SJCRH30 (cell line): Measurements from ENCODE around the gene PREX1. TPM values are rescaled to one million over a fixed set of nuclear protein-coding genes. Genes with fewer than 3 reads are reported as not detected.
A peak's percentile ranks its signal among the peaks of the same experiment; 100 is the strongest.

Experiments
- DNase-seq, 2 experiments: peaks; one replicate each; pipeline ENCODE4 v3.0.0-alpha.2; 2015 to 2020
- H3K27ac ChIP-seq: fragments of 250-450 bp; sonication (Bioruptor Pico); 2 replicates; pipeline ENCODE4 v1.5.1; 2020; ENCODE audit warnings: mild to moderate bottlenecking, moderate library complexity
- H3K27me3 ChIP-seq: fragments of 250-450 bp; sonication (Bioruptor Pico); 2 replicates; pipeline ENCODE4 v1.5.1; 2020; ENCODE audit warnings: mild to moderate bottlenecking, moderate library complexity
- H3K36me3 ChIP-seq: fragments of 250-450 bp; sonication (Bioruptor Pico); 2 replicates; pipeline ENCODE4 v1.5.1; 2020; ENCODE audit warnings: mild to moderate bottlenecking, moderate library complexity
- H3K4me1 ChIP-seq: fragments of 250-450 bp; sonication (Bioruptor Pico); 2 replicates; pipeline ENCODE4 v1.5.1; 2020; ENCODE audit warnings: mild to moderate bottlenecking, moderate library complexity
- H3K4me3 ChIP-seq: fragments of 250-450 bp; sonication (Bioruptor Pico); 2 replicates; pipeline ENCODE4 v1.5.1; 2020; ENCODE audit warnings: mild to moderate bottlenecking, moderate library complexity
- H3K9me3 ChIP-seq: fragments of 250-450 bp; sonication (Bioruptor Pico); replicated peaks from 2 replicates; pipeline ENCODE4 v1.5.1; 2020; ENCODE audit warnings: mild to moderate bottlenecking, moderate library complexity
- total RNA-seq: library from RNA; depleted of rRNA; stranded (reverse); fragments of >200 nt; shearing (Covaris generic); gene quantifications from 2 replicates; pipeline ENCODE4 v1.2.3, GENCODE V29; 2014

The PREX1 gene
- total RNA-seq, 1 experiment from 2014 or later = 88.9 TPM

DNA sequence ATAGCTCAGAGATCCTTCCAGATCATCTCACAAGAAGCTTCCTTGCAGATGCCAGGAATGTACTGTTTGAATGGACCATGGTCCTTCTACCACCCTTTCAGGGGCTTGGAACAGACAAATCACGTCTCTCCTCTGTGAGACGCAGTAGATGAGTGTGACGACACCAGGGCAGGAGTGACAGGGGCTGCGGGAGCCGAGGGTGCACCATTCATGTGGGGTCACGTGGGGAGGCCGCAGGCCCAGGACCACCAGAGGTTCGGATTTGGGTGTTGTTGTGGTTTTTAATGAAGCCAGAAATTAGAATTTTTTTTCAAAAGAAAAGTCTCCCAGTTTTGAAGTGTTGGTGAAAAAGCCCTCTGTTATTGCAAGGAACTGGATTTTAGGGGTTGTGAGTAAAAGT, 79.2 kb downstream of the PREX1 start:
- no peak for DNase-seq
- H3K9me3 ChIP-seq = no peaks in the 10 kb centered on the region
- H3K27ac ChIP-seq = no peak overlapping the region
- H3K36me3 ChIP-seq = no peaks in the 10 kb centered on the region; the same call in 1 of the 2 replicates
- no peaks in the 10 kb centered on the region for H3K4me1 ChIP-seq
- H3K4me3 ChIP-seq = no peak overlapping the region
- no peaks in the 10 kb centered on the region for H3K27me3 ChIP-seq

DNA sequence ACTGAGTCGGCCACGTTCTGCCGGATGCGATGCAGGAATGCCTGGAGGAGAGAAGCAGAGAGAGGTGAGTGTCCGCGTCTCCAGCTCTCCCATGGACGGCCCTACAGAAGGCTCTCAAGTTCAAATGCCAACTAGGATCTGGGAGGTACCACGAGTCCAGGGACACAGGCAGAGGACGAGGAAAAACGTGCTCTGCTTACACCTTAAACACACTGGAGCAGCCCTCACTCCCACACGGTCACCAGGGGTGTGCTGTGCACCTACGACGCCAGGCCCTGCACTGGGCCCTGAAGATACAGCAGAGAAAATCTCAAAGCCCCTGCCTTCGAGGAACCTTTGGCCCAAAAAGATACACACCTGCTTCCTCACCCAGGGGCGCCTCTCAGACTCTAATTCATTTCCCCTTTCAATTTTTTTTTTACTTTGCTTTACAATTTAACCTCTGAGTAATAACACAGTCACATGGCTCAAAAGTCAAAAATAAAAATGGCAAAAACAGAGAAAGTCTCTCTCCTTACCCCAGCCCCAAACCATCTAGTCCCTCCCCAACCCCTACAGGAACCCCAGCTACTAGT, 79.9 kb downstream of the PREX1 start:
- no peaks in the 10 kb centered on the region; the same call in 1 of the 2 replicates for H3K36me3 ChIP-seq
- no peak for DNase-seq
- no peak overlapping the region for H3K27ac ChIP-seq
- H3K9me3 ChIP-seq = no peaks in the 10 kb centered on the region
- H3K27me3 ChIP-seq = no peaks in the 10 kb centered on the region
- H3K4me3 ChIP-seq = no peak overlapping the region
- no peaks in the 10 kb centered on the region for H3K4me1 ChIP-seq

DNA sequence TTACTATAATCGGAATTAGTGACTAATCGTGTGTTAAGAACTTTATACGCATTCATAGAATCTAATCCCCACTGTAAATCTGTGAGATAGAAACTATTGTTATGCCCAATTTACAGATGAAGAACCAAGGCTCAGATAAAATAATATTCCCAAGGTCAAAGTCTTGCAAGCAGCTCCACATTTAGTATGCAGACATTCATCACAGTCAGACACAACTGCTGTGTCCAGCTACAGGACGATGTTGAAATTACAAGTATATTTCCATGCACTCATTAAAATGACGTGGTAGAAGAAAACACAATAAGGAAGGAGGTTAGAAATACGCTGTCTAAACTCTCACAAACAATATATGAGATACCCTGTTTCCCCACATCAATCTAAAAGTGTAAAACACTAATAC, 82.5 kb downstream of the PREX1 start:
- Histone ChIP-seq H3K9me3 (no peaks in the 10 kb centered on the region), H3K36me3 (peaks cover 3% of the 10 kb centered on the region; the same call in 1 of the 2 replicates), H3K27ac (no peak overlapping the region), H3K27me3 (no peaks in the 10 kb centered on the region), H3K4me1 (no peaks in the 10 kb centered on the region), H3K4me3 (no peak overlapping the region)
- DNase-seq = no peak

DNA sequence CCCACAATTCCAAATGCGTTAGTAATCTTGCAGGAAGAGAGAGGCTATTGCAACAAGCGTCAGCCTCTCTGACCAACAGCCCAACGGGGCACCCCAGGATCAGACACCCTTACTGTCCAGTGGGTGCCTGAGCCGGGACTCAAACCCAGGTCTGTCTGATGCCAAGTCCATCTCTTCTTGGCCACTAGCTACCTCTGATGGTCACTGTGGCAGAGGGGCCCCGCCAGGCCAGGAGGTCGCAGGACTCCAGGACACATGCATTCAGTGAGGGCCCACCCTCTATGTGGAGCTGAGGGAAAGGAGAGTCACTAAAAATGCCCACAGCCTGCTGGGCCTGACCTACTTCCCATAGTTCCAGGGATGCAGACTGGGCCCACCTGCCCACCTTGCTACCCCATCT, 83.3 kb downstream of the PREX1 start:
- Histone ChIP-seq H3K4me1 (no peaks in the 10 kb centered on the region), H3K27ac (no peak overlapping the region), H3K27me3 (no peaks in the 10 kb centered on the region), H3K4me3 (no peak overlapping the region), H3K36me3 (peaks cover 3% of the 10 kb centered on the region; the same call in 1 of the 2 replicates), H3K9me3 (no peaks in the 10 kb centered on the region)
- DNase-seq = no peak

DNA sequence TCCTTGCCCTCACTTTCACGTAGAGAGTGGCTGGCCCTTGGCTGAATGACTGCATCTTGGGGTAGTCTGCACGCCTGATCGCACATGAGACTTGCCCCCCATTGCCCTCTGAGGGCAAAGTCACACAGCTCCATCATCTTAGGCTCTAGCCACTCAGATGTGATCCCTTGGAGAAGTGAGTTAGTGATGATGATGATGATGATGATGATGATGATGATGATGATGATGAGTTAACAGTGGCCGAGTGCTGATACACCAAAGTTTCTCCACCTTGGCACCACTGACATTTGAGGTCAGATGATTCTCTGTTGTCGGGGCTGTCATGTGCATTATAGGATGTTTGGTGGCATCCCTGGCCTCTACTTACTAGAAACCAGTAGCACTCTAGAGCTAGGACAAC, 84.0 kb downstream of the PREX1 start:
- no peaks in the 10 kb centered on the region for H3K9me3 ChIP-seq
- no peak overlapping the region for H3K27ac ChIP-seq
- peaks cover 6% of the 10 kb centered on the region for H3K4me1 ChIP-seq
- peaks cover 3% of the 10 kb centered on the region; the same call in 1 of the 2 replicates for H3K36me3 ChIP-seq
- H3K27me3 ChIP-seq = no peaks in the 10 kb centered on the region
- no peak for DNase-seq
- H3K4me3 ChIP-seq = no peak overlapping the region

DNA sequence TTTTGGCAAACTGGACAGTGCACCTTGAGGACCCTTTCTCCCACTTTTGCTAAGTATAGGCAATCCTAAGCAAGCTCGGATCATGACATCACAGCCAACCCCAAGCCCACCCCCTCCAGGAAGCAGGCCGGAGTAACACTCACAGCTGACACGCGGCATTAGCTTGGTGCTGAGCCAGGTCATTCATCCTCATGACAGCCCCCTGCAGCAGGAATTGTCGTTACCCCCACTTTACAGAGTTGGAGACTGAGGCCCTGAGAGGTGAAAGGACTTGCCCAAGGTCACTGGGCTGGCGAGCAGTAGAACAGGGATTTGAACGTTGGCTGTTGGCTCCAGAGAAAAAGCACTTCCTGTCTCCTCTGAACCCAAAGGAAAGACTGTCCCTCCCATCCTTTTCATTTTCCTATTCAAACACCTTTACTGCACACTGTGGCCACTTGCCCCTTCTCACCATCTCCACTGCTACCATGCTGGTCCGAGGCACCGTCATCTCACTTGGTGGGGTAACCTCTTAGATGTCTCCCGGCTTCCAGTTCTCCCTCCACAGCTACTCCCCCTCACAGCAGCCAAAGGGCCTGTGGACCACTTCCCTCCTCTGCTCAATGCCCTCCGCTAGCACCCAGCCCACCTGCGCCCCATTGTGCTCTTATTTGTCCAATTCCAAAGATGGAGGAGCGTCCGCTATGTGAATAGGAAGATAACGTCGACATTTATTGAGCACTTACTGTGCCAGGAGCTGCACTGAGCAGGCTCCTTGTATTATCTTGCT, 84.7 kb downstream of the PREX1 start:
- Histone ChIP-seq H3K27me3 (no peaks in the 10 kb centered on the region), H3K9me3 (no peaks in the 10 kb centered on the region), H3K4me1 (peaks cover 13% of the 10 kb centered on the region), H3K27ac (no peak overlapping the region), H3K36me3 (peaks cover 3% of the 10 kb centered on the region; the same call in 1 of the 2 replicates), H3K4me3 (no peak overlapping the region)
- DNase-seq = no peak

DNA sequence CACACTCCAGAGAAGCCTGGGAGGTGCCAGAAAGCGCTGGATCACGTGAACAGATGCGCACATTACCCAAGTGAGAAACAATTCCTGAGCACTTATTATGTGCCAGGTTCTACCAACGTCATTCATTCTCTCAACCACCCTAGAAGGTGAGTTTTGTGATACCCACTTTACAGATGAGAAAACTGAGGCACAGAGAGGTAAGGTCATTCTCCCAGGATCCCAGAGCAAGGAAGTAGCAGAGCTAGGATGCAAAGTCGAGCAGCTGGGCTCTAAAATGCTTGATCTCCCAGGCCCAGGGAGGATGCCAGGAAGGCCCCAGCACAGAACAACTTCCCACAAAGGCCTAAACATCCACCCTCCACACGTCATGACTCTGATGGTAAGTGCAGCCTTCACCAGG, 85.6 kb downstream of the PREX1 start:
- peaks cover 3% of the 10 kb centered on the region; the same call in 1 of the 2 replicates for H3K36me3 ChIP-seq
- no peak overlapping the region for H3K4me3 ChIP-seq
- H3K9me3 ChIP-seq = no peaks in the 10 kb centered on the region
- H3K27me3 ChIP-seq = no peaks in the 10 kb centered on the region
- no peak overlapping the region for H3K27ac ChIP-seq
- H3K4me1 ChIP-seq = peaks cover 22% of the 10 kb centered on the region
- DNase-seq = no peak

DNA sequence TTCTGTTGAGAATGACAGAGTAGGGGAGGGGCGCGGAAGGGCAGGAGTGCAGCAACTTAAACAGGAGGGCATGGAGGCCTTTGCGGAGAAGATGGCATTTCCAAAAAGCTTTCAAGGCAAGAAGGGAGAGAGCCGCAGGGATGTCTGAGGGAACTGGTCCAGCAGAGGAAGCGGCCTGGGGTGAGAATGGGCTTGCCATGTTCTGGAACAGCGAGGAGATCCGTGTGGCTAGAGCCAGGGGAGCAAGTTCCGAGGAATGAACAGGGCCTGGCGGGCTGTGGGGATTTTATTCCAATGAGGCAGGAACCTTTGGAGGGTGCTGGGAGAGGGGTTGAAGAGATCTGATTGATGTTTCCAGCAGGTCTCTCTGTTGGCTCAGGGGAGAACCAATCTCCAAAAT, 86.1 kb downstream of the PREX1 start:
- Histone ChIP-seq H3K4me3 (no peak overlapping the region), H3K27me3 (no peaks in the 10 kb centered on the region), H3K9me3 (no peaks in the 10 kb centered on the region), H3K27ac (no peak overlapping the region), H3K4me1 (peaks cover 22% of the 10 kb centered on the region), H3K36me3 (peaks cover 3% of the 10 kb centered on the region; the same call in 1 of the 2 replicates)
- DNase-seq = no peak

DNA sequence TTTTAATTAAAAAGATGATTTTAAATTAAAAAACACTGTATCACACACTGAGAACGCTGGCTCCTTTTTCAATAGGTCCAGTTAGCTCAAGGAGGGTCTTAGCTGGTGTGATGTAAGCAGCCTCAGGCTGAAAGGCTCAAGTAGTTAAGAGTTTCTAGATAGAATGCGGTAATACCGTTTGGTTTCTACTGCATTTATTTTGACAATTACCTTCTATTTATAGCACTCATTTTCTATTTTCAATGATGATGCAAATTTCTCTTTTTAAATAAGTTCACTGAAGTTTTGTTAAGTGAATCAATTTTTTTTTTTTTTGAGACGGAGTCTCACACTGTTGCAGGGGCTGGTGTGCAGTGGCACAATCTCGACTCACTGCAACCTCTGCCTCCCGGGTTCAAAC, 87.1 kb downstream of the PREX1 start:
- peaks cover 3% of the 10 kb centered on the region; the same call in 1 of the 2 replicates for H3K36me3 ChIP-seq
- H3K4me3 ChIP-seq = no peak overlapping the region
- no peaks in the 10 kb centered on the region for H3K9me3 ChIP-seq
- no peaks in the 10 kb centered on the region for H3K27me3 ChIP-seq
- H3K4me1 ChIP-seq = peaks cover 22% of the 10 kb centered on the region
- H3K27ac ChIP-seq = no peak overlapping the region
- no peak for DNase-seq

DNA sequence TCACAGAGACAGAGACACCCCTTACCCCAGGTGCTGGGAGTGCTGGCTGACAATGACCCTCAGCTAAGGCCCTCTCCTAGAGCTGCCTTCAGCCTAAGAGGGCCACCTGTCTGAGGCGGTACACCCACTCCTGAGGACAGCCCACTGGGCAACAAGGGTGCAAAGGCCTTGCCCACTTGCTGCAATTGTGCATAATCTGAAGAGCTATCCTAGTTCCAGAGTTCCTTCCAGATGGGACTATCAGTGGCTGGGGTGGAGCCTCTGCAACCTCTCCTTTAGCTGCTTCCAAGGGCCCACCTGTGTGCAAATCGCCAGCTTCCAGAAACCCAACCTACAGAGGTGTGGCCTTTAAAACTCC, 87.5 kb downstream of the PREX1 start:
- Histone ChIP-seq H3K27me3 (no peaks in the 10 kb centered on the region), H3K36me3 (peaks cover 3% of the 10 kb centered on the region; the same call in 1 of the 2 replicates), H3K4me1 (peaks cover 22% of the 10 kb centered on the region), H3K9me3 (no peaks in the 10 kb centered on the region), H3K4me3 (no peak overlapping the region), H3K27ac (no peak overlapping the region)
- no peak for DNase-seq

DNA sequence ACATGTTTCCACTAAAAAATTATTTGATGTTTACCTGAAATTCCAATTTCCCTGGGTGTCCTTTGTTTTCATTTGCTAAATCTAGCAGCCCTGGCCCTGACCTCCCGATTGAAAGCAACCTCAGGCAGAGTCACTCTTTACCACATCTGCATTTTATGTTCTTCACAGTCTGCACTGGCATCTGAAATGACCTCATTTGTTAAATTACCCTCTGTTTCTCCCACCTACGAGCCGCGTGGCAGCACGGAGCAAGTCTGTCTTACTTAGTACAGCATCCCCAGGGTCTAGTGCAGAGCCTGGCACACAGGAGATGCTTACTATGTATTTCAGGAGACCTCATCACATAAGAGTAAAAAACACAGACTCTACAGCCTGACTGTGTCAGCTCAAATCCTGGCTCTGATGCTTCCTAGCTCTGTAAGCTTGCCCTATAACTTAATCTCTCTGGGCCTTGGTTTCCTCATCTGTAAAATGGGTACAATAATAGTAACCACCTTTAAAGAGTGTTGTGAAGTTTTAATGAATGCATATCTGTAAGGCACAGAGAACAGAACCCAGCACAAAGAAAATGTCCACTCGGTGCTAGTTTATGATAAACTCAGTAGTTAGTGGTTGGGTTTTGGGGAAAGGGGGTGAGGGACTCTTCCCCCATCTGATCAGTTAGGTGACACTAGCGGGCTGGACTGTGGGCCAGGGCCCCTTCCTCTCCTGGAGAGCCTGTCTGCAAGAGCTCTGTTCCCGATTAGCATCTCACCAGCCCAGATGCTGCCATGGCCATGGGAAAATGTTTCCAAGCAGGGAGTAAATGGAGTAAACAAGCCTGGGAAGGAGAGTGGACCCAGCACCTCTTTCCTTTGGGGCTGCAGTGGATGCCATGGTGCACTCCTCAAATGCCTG, 88.2 kb downstream of the PREX1 start:
- DNase-seq = no peak
- Histone ChIP-seq H3K36me3 (peaks cover 6% of the 10 kb centered on the region; the same call in 1 of the 2 replicates), H3K4me1 (peaks cover 22% of the 10 kb centered on the region), H3K27me3 (no peaks in the 10 kb centered on the region), H3K27ac (peak overlapping the region; percentile 65; the same call in 1 of the 2 replicates), H3K4me3 (no peak overlapping the region), H3K9me3 (no peaks in the 10 kb centered on the region)

DNA sequence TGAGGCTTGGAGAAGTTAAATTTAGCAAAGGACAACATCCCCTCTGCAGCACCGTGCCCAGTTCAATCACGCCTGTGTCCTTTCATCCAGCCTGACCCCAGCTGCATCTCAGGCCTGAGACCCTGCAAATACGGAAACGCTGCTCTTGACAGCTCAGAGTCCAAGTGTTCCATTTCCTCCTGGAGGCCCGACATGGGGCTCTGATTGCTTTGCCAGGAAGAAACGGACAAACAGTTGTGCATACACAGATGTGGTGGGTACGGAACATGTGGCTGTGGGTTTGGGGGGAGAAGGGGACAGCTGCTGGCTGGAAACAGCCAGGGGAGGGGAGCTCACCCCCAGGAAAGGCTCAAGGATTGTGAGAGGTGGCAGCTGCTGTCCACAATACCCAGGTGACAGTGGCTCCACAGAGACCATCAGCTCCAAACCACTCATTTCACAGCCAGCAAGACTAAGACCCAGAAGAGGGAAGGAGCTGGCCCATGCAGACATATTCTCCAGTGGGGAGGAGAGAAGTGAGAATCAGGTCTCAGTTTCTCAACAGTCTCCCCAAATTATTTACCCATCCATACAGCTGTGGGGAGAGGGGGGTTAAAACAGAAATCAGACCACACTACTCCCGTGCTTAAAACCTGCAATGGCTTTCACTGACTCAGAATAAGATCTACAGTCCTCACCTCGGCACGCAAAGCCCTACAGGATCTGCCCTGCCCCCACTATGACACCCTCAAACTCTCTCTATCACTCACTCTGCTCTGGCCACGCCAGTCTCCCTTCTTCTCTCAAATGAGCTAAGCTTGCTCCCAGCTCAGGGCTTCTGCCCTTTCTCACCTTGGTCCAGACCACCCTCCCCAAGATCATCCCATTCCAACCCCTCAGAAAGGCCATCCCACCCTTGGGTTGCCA, 89.1 kb downstream of the PREX1 start:
- peak overlapping the region; percentile 65 for H3K27ac ChIP-seq
- peaks cover 6% of the 10 kb centered on the region; the same call in 1 of the 2 replicates for H3K36me3 ChIP-seq
- peak; percentile 88 to 95 for DNase-seq
- H3K27me3 ChIP-seq = no peaks in the 10 kb centered on the region
- peaks cover 26% of the 10 kb centered on the region for H3K4me1 ChIP-seq
- 0 out of 2 replicates have a peak overlapping the region, but pooled peaks have one; percentile 3 for H3K4me3 ChIP-seq
- H3K9me3 ChIP-seq = no peaks in the 10 kb centered on the region

DNA sequence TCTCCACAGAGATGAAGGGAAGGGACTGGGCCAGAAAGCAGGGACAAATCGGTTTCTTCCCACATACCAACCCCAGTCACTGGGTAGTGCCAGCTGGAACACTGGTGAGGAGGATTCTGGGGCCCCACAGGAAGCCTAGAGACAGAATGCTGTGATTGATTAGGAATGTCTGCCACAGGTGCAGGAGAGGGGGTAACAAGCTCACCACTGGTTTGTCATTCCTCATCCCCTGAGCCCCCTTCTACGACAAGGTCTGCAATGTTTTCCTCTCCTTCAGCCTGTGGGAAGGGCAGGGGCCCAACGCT, 89.8 kb downstream of the PREX1 start:
- Histone ChIP-seq H3K27ac (peak overlapping the region; percentile 65), H3K36me3 (peaks cover 6% of the 10 kb centered on the region; the same call in 1 of the 2 replicates), H3K27me3 (no peaks in the 10 kb centered on the region), H3K4me1 (peaks cover 32% of the 10 kb centered on the region), H3K4me3 (0 out of 2 replicates have a peak overlapping the region, but pooled peaks have one; percentile 3), H3K9me3 (no peaks in the 10 kb centered on the region)
- no peak for DNase-seq
